ENCODE results near the gene MED16.

- TF ChIP-seq POLR2AphosphoS5 (IDR thresholded peaks at IDR 0.05): peak; percentile 86 to 90
- TF ChIP-seq EP300 (IDR thresholded peaks at IDR 0.05): peak; percentile 85
- TF ChIP-seq, protein P1, sequence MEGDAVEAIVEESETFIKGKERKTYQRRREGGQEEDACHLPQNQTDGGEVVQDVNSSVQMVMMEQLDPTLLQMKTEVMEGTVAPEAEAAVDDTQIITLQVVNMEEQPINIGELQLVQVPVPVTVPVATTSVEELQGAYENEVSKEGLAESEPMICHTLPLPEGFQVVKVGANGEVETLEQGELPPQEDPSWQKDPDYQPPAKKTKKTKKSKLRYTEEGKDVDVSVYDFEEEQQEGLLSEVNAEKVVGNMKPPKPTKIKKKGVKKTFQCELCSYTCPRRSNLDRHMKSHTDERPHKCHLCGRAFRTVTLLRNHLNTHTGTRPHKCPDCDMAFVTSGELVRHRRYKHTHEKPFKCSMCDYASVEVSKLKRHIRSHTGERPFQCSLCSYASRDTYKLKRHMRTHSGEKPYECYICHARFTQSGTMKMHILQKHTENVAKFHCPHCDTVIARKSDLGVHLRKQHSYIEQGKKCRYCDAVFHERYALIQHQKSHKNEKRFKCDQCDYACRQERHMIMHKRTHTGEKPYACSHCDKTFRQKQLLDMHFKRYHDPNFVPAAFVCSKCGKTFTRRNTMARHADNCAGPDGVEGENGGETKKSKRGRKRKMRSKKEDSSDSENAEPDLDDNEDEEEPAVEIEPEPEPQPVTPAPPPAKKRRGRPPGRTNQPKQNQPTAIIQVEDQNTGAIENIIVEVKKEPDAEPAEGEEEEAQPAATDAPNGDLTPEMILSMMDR (IDR thresholded peaks at IDR 0.05): no peak
- no peak for TF ChIP-seq POLR2A (IDR thresholded peaks at IDR 0.05; ENCODE audit: low read depth)
These were observed 42.6 kb downstream of the MED16 start for GRCh38 chr19:850221-850978.
